SH-SY5Y (cell line): ENCODE measurements around the gene CDC27.

Source experiments
- GATA2 ChIP-seq: IDR thresholded peaks from 2 replicates; pipeline ENCODE4 v1.6.1; 2011; ENCODE audit warnings: mild to moderate bottlenecking, low read depth, low read length
- GATA3 ChIP-seq: IDR thresholded peaks from 2 replicates; pipeline ENCODE4 v1.6.1; 2011; ENCODE audit warnings: low read depth, mild to moderate bottlenecking, low read length, moderate library complexity

DNA sequence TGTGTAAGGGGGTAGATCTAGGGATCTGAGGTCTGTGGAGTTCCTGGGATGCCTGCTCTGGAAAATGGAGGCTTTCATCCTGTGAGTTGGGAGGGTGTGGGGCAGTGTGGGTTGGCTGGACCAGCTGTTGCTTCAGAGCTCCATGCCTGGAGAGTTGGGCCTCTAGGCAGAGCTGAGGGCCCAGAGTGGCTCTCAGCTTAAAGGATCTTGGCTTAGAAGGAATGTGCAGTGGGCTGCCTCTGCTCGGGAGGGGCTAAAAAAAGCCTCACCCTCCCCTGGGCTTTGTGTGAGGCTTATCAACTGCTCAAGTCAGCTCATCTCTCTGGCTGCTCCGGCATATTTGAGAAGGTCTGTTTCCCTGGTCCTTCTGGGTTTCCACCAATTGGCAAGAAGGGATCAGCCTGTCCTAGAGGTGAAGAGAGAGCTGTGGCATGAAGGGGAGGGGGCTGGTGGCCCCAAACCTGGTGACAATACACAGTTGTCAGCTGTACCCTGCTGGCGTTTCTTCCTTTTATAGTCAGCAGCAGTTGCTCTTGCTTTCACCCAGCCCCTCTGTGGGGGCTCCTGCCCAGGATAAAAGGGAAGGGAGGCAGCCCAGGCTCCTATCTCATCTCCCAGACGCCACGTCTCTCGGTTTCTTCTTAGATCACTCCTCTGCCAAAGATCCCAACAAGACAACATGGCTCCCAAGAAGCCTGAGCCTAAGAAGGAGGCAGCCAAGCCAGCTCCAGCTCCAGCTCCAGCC, 19.8 kb upstream of the CDC27 start, which contains the start of gene MYL4:
- TF ChIP-seq GATA2 (no peak), GATA3 (no peak)
